ENCODE data around the gene HADHB. TPM values are rescaled to one million over a fixed set of nuclear protein-coding genes. Genes with fewer than 3 reads are reported as not detected.

HADHB gene
- total RNA-seq, 1 experiment from 2014 or later, result 65.5 TPM

GRCh38 chr2:26244309-26245230 lies at the start of gene HADHB, which contains the start of gene HADHA (continued):
- TF ChIP-seq ZBTB33 (IDR thresholded peaks at IDR 0.05; ENCODE audit: extremely low read depth, insufficient replicate concordance, low read length), result no peak
- no peak for TF ChIP-seq RAD21 (IDR thresholded peaks at IDR 0.05; ENCODE audit: low read depth)
- TF ChIP-seq JUND (IDR thresholded peaks at IDR 0.05), result no peak
- peak; percentile 94 for TF ChIP-seq POLR2AphosphoS5 (IDR thresholded peaks at IDR 0.05; ENCODE audit: low read depth, low read length)
- TF ChIP-seq ATF3 (IDR thresholded peaks at IDR 0.05), result no peak

GRCh38 chr2:26195040-26195984 lies 49.4 kb upstream of the HADHB start:
- Histone ChIP-seq H4K20me1 (ENCODE audit: insufficient read depth) (no peaks in the 10 kb centered on the region), H2AFZ (ENCODE audit: low read depth, low read length, poor library complexity, severe bottlenecking) (no peak overlapping the region), H3K9me3 (ENCODE audit: control insufficient read depth in 1 of 2, insufficient read depth in 1 of 2, low read depth in 1 of 2, low read length in 2 of 2) (no peaks in the 10 kb centered on the region), H3K27me3 (ENCODE audit: insufficient read depth, low read length) (no peaks in the 10 kb centered on the region), H3K9me2 (ENCODE audit: insufficient read depth) (no peaks in the 10 kb centered on the region), H3K79me2 (ENCODE audit: insufficient read depth, low read length) (no peaks in the 10 kb centered on the region), H3K4me2 (ENCODE audit: low read length) (no peak overlapping the region), H3K36me3 (ENCODE audit: control insufficient read depth in 1 of 2, insufficient read depth in 2 of 2, low read length in 2 of 2) (peaks cover 24 to 38% of the 10 kb centered on the region in 2 experiments; a peak in 3 of 4 replicates), H3K27ac (ENCODE audit: low read depth, low read length) (no peak overlapping the region), H3K9ac (ENCODE audit: low read length) (no peak overlapping the region), H3K4me1 (ENCODE audit: control insufficient read depth in 1 of 2, insufficient read depth in 2 of 2, low read length in 2 of 2) (no peaks in the 10 kb centered on the region), H3K4me3 (replicated peaks in 1 of 2; ENCODE audit: low read depth in 1 of 2, low read length in 2 of 2) (no peak overlapping the region)
- CTCF ChIA-PET, result no interaction called here
- no peak for DNase-seq (ENCODE audit: low read depth, low spot score)
- intact Hi-C loops (cut with micrococcal nuclease), result no loop called here
- POLR2A ChIA-PET, result no interaction called here
- BruUV-seq (replicated peaks), result no TSS peak
- TF ChIP-seq SIN3A (IDR thresholded peaks at IDR 0.05; ENCODE audit: low read depth) (no peak), YY1 (IDR thresholded peaks at IDR 0.05; ENCODE audit: extremely low read depth, insufficient replicate concordance, low read depth, low read length) (no peak), ATF3 (IDR thresholded peaks at IDR 0.05) (no peak), EGR1 (IDR thresholded peaks at IDR 0.05; ENCODE audit: low read depth) (no peak)
- ATAC-seq, result no peak
- RAD21 ChIA-PET (ENCODE audit: low non-redundant PET in 1 of 2, low total read pairs in 2 of 2, uncharacterized antibody in 2 of 2, unreplicated experiment in 2 of 2), result no interaction called here

All from HCT116 (cell line).